SU-DHL-6 (cell line): ENCODE results near the gene FARS2.

Source experiments
- H2AFZ ChIP-seq: fragments of 200-600 bp; sonication (generic); 2 replicates; pipeline ENCODE4 v1.6.1; 2014; ENCODE audit warnings: low read depth, mild to moderate bottlenecking, moderate library complexity, mixed read lengths, antibody characterized with exemption, low read length; ENCODE audit not compliant: severe bottlenecking
- H3F3A ChIP-seq: fragments of 200-600 bp; shearing (Covaris generic); 2 replicates; pipeline ENCODE4 v1.6.0; 2016; ENCODE audit warnings: antibody characterized with exemption, mild to moderate bottlenecking; ENCODE audit not compliant: insufficient read depth
- H3K27ac ChIP-seq: fragments of 200-600 bp; sonication (generic); 2 replicates; pipeline ENCODE4 v1.5.1; 2016; ENCODE audit warnings: low read depth, mild to moderate bottlenecking, low read length, moderate library complexity, mixed read lengths
- H3K27me3 ChIP-seq: fragments of 200-600 bp; sonication (generic), shearing (Covaris generic); 2 replicates; pipeline ENCODE4 v1.6.0; 2014; ENCODE audit warnings: mild to moderate bottlenecking, low read length
- H3K36me3 ChIP-seq: fragments of 200-600 bp; sonication (generic); 2 replicates; pipeline ENCODE4 v1.6.1; 2014; ENCODE audit warnings: mild to moderate bottlenecking, low read length, mixed read lengths
- H3K4me2 ChIP-seq: fragments of 300-600, 200-600 bp; shearing (Covaris generic), sonication (generic); 2 replicates; pipeline ENCODE4 v1.6.0; 2014; ENCODE audit warnings: low read length, low read depth, mild to moderate bottlenecking; ENCODE audit not compliant: poor library complexity, severe bottlenecking
- H3K4me3 ChIP-seq: fragments of 200-600 bp; sonication (generic); 2 replicates; pipeline ENCODE4 v1.5.1; 2014; ENCODE audit warnings: antibody characterized with exemption, low read length, mild to moderate bottlenecking, mixed read lengths; ENCODE audit not compliant: insufficient read depth, poor library complexity, severe bottlenecking
- H3K79me2 ChIP-seq: fragments of 200-600 bp; sonication (generic); 2 replicates; pipeline ENCODE4 v1.6.1; 2014; ENCODE audit warnings: mild to moderate bottlenecking, low read length, moderate library complexity; ENCODE audit not compliant: insufficient read depth
- H3K9ac ChIP-seq: fragments of 200-600 bp; sonication (generic); 2 replicates; pipeline ENCODE4 v1.7.0; 2014; ENCODE audit warnings: mild to moderate bottlenecking, low read length
- H3K9me2 ChIP-seq: fragments of 200-600 bp; sonication (generic); replicated peaks from 2 replicates; pipeline ENCODE4 v1.6.1; 2014; ENCODE audit warnings: low read length; ENCODE audit not compliant: insufficient read depth
- H3K9me3 ChIP-seq: fragments of 200-600 bp; sonication (generic); 2 replicates; pipeline ENCODE4 v1.6.1; 2014; ENCODE audit warnings: low read length, mixed read lengths; ENCODE audit not compliant: insufficient read depth
- H4K20me1 ChIP-seq: fragments of 200-600 bp; sonication (generic); 2 replicates; pipeline ENCODE4 v1.6.1; 2014; ENCODE audit warnings: low read depth, mild to moderate bottlenecking, antibody characterized with exemption, low read length, moderate library complexity, mixed read lengths
- EZH2phosphoT487 ChIP-seq: fragments of 200-600 bp; sonication (generic), shearing (Covaris generic); conservative IDR thresholded peaks from 2 replicates; pipeline ENCODE4 v1.6.1; 2018; ENCODE audit warnings: mild to moderate bottlenecking, antibody characterized with exemption, low read length, moderate library complexity, mixed read lengths
- TF ChIP-seq, protein P1 (sequence below): fragments of 200-600 bp; sonication (generic); IDR thresholded peaks from one replicate; pipeline ENCODE4 v1.5.1; 2017; ENCODE audit warnings: antibody characterized with exemption, mild to moderate bottlenecking, low read length, moderate library complexity; ENCODE audit not compliant: insufficient read depth, poor library complexity, severe bottlenecking

Gene FARS2

DNA sequence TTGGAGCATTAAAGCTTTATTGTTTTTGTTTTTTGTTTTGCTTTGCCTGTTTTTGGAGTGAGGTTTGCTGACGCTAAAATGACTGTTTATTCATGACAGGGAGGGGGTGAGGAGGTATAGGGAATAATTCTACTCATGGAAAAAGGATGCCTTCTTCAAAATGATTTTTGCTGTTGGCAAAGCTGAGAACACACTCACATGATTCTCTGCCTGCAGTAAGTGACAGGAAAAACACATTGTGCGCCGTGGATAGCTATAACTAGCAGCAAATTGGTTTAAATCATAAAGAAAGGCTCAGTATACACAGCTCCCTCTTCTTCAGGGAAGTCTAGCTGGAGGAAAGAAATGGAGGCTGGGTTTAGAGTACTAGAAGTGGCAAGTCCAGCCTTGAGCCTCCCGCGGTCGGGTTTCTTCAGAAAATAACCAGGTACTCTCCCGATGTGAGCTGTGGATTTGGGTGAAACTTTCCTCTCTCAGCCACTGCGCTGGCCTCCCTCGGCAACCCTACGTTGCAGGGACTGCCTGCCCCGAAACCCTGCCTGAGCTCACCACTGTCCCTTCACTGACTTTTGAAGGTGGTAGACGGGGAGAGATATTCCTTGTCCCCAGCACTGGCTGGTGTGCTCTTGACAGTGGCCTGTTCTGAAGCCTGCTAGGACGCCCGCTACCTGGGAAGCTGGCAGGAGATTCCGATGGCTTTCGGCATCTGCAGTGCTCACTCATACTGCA, 467.2 kb downstream of the FARS2 start:
- no peak overlapping the region for H2AFZ ChIP-seq
- no peaks in the 10 kb centered on the region; the same call in 1 of the 2 replicates for H4K20me1 ChIP-seq
- H3K9ac ChIP-seq: no peak overlapping the region
- no peaks in the 10 kb centered on the region for H3F3A ChIP-seq
- H3K27me3 ChIP-seq: no peaks in the 10 kb centered on the region
- H3K79me2 ChIP-seq: no peaks in the 10 kb centered on the region
- no peaks in the 10 kb centered on the region for H3K36me3 ChIP-seq
- no peak overlapping the region for H3K27ac ChIP-seq
- H3K4me2 ChIP-seq: no peak overlapping the region
- no peaks in the 10 kb centered on the region for H3K9me3 ChIP-seq
- TF ChIP-seq, protein P1, sequence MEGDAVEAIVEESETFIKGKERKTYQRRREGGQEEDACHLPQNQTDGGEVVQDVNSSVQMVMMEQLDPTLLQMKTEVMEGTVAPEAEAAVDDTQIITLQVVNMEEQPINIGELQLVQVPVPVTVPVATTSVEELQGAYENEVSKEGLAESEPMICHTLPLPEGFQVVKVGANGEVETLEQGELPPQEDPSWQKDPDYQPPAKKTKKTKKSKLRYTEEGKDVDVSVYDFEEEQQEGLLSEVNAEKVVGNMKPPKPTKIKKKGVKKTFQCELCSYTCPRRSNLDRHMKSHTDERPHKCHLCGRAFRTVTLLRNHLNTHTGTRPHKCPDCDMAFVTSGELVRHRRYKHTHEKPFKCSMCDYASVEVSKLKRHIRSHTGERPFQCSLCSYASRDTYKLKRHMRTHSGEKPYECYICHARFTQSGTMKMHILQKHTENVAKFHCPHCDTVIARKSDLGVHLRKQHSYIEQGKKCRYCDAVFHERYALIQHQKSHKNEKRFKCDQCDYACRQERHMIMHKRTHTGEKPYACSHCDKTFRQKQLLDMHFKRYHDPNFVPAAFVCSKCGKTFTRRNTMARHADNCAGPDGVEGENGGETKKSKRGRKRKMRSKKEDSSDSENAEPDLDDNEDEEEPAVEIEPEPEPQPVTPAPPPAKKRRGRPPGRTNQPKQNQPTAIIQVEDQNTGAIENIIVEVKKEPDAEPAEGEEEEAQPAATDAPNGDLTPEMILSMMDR: no peak
- TF ChIP-seq EZH2phosphoT487: no peak
- H3K4me3 ChIP-seq: no peak overlapping the region
- no peaks in the 10 kb centered on the region for H3K9me2 ChIP-seq

DNA sequence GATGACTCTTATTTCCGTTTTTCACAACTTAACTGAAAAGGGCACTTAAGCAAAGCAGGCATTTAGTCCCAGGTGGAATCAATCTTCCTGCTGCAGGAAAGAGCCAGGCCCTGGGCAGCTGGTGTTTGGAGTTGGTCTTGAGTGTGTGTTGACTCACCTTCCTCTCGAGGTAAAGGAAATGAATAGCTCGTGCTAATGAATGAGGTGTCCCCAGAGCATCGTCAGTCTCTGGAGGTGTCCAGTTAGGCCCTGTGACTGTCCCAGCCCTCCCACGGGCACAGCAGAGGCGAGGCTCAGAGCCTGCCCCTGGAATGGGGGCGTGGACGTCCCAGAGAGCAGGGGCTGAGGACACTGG, 467.7 kb downstream of the FARS2 start:
- Histone ChIP-seq H3K4me2 (no peak overlapping the region), H3K9ac (no peak overlapping the region), H3K4me3 (no peak overlapping the region), H3K79me2 (no peaks in the 10 kb centered on the region), H2AFZ (no peak overlapping the region), H3K27ac (no peak overlapping the region), H3K9me3 (no peaks in the 10 kb centered on the region), H3K27me3 (no peaks in the 10 kb centered on the region), H3K9me2 (no peaks in the 10 kb centered on the region), H3K36me3 (no peaks in the 10 kb centered on the region), H3F3A (no peaks in the 10 kb centered on the region), H4K20me1 (no peaks in the 10 kb centered on the region; the same call in 1 of the 2 replicates)
- TF ChIP-seq, protein P1: no peak
- TF ChIP-seq EZH2phosphoT487: no peak

DNA sequence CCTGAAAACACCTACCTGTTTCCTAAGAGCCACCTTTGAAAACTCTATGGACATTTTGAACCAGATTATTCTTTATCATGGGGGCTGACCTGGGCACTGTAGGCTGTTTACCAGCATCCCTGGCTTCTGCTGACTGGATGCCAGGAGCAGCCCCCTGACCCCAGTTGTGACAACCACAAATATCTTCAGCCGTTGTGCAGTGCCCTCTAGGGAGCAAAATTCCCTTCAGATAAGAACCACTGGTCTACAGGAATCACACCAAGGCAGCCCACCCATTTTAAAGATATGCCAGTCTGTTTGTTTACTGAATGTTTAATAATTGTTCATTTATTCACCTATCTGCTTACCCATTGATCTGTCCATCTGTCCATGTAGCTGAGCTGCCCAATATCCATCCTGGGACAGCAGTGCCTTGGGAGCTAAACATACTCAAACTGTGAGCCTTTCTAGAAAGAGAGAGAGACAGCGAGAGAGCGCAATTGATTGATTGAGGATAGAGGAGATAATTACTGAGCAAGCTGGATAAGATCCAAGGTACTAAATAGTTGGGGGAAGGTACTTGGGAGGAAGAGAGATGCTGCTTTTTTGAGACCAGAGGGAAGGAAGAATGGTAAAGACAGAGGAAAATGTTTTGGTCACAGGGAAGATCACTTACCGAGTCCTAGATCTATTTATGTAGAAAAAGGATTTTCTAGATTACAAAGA, 468.7 kb downstream of the FARS2 start:
- H3K9me3 ChIP-seq: no peaks in the 10 kb centered on the region
- no peaks in the 10 kb centered on the region for H3F3A ChIP-seq
- H3K4me3 ChIP-seq: no peak overlapping the region
- TF ChIP-seq, protein P1: no peak
- H3K9ac ChIP-seq: no peak overlapping the region
- H3K79me2 ChIP-seq: no peaks in the 10 kb centered on the region
- no peaks in the 10 kb centered on the region; the same call in 1 of the 2 replicates for H4K20me1 ChIP-seq
- no peak overlapping the region for H2AFZ ChIP-seq
- no peaks in the 10 kb centered on the region for H3K9me2 ChIP-seq
- H3K27me3 ChIP-seq: no peaks in the 10 kb centered on the region
- H3K27ac ChIP-seq: no peak overlapping the region
- H3K4me2 ChIP-seq: no peak overlapping the region
- no peaks in the 10 kb centered on the region for H3K36me3 ChIP-seq
